Measurements from ENCODE around the gene CCDC73.

- no peak for TF ChIP-seq POLR2A (IDR thresholded peaks at IDR 0.05; ENCODE audit: low read depth)
- no peak for TF ChIP-seq POLR2AphosphoS5 (IDR thresholded peaks at IDR 0.05)
Measured at GRCh38 chr11:32819187-32819586, 24.7 kb upstream of the CCDC73 start.

Measured in esophagus muscularis mucosa (tissue), 2 donors.